WTC11 (cell line): Measurements from ENCODE around the gene NKIRAS2.

Source experiments
- CTCF ChIP-seq: fragments of 200-600 bp; IDR thresholded peaks from 2 replicates; pipeline ENCODE4 v1.8.0; 2022; ENCODE audit warnings: antibody characterized with exemption
- IRF2 ChIP-seq: sonication (generic); formaldehyde crosslinking; IDR thresholded peaks from 2 replicates; pipeline ENCODE4 v1.8.0; 2022; ENCODE audit warnings: low read depth, missing genetic modification reagents, borderline replicate concordance
- PRDM15 ChIP-seq: sonication (generic); formaldehyde crosslinking; IDR thresholded peaks from 2 replicates; pipeline ENCODE4 v1.8.0; 2022; ENCODE audit warnings: missing genetic modification reagents
- USF2 ChIP-seq: sonication (generic); formaldehyde crosslinking; IDR thresholded peaks from 2 replicates; pipeline ENCODE4 v1.8.1; 2023; ENCODE audit warnings: mild to moderate bottlenecking, missing genetic modification reagents, moderate library complexity
- ZNF416 ChIP-seq: fragments of 250-450 bp; sonication (Bioruptor Pico); IDR thresholded peaks from 2 replicates; pipeline ENCODE4 v1.9.0; 2021; ENCODE audit warnings: mild to moderate bottlenecking, inconsistent platforms
- ZNF425 ChIP-seq: fragments of 250-450 bp; sonication (Bioruptor Pico); conservative IDR thresholded peaks from 2 replicates; pipeline ENCODE4 v1.9.0; 2021; ENCODE audit warnings: mild to moderate bottlenecking

GRCh38 chr17:42068979-42069378 is 49.1 kb downstream of the NKIRAS2 start:
- TF ChIP-seq USF2 (no peak), CTCF (no peak), PRDM15 (CRISPR knock-in tag) (no peak), ZNF416 (CRISPR knock-in tag) (no peak), IRF2 (CRISPR knock-in tag) (no peak), ZNF425 (CRISPR knock-in tag) (no peak)
